Left kidney (tissue), 1 donor: ENCODE results near the gene CXCL8. TPM values are rescaled to one million over a fixed set of nuclear protein-coding genes. Genes with fewer than 3 reads are reported as not detected.

Experiments used
- polyA plus RNA-seq: library from polyadenylated mRNA; unstranded; fragments of 120-200 nt; gene quantifications from one replicate; pipeline ENCODE4 v1.2.1, GENCODE V29; 2013; ENCODE audit not compliant: insufficient read length

CXCL8 gene
- polyA plus RNA-seq, 1 donor, result 0.63 TPM

Other genes with a start within 250 kb of the CXCL8 start
- gene RASSF6, start 120.1 kb upstream of the CXCL8 start, polyA plus RNA-seq, result 8.8 TPM
- not detected for gene CXCL6, start 96.1 kb downstream of the CXCL8 start, polyA plus RNA-seq
- gene PF4V1, start 112.7 kb downstream of the CXCL8 start, polyA plus RNA-seq, result not detected
- 0.50 TPM for gene CXCL1, start 128.8 kb downstream of the CXCL8 start, polyA plus RNA-seq
- 3.4 TPM for gene PF4, start 241.5 kb downstream of the CXCL8 start, polyA plus RNA-seq
- 14.8 TPM for gene PPBP, start 247.6 kb downstream of the CXCL8 start, polyA plus RNA-seq